ENCODE measurements around the gene AR. TPM values are rescaled to one million over a fixed set of nuclear protein-coding genes. Genes with fewer than 3 reads are reported as not detected.

AR gene
- total RNA-seq, 1 experiment from 2014 or later, result 1.7 TPM

- H3K27ac ChIP-seq, result peak overlapping the region; percentile 50
- no peaks in the 10 kb centered on the region for H3K79me2 ChIP-seq (ENCODE audit: low read depth)
- BruUV-seq (replicated peaks), result no TSS peak
- no peaks in the 10 kb centered on the region for H4K20me1 ChIP-seq (ENCODE audit: insufficient read depth)
- no peak overlapping the region for H3K4me2 ChIP-seq
- H3K4me1 ChIP-seq (replicated peaks; ENCODE audit: insufficient read depth), result peaks cover 9% of the 10 kb centered on the region; the same call in 1 of the 2 replicates
- H3K9me2 ChIP-seq (ENCODE audit: insufficient read depth), result no peaks in the 10 kb centered on the region
- peak in 1 of 2 experiments; percentile 14 for DNase-seq
- ChIA-PET CTCF (no interaction called here), POLR2A (ENCODE audit: unreplicated experiment) (interaction anchor here (0.7 kb wide), 1 partner anchor 702 kb away, joined by 4 read pairs; no protein-coding TSS in a partner anchor)
- intact Hi-C loops (cut with micrococcal nuclease; ENCODE audit: unreplicated experiment), result no loop called here
- H3F3A ChIP-seq (ENCODE audit: insufficient read depth, low read depth), result no peaks in the 10 kb centered on the region
- H2AFZ ChIP-seq, result no peak overlapping the region
- H3K27me3 ChIP-seq (ENCODE audit: insufficient read depth, low read depth), result no peaks in the 10 kb centered on the region
- no peaks in the 10 kb centered on the region for H3K9me3 ChIP-seq (ENCODE audit: insufficient read depth, low read depth)
- H3K36me3 ChIP-seq (ENCODE audit: low read depth), result no peaks in the 10 kb centered on the region
- no peak overlapping the region for H3K4me3 ChIP-seq
- TF ChIP-seq EZH2 (IDR thresholded peaks at IDR 0.05; ENCODE audit: low read depth), result no peak
- TF ChIP-seq CTCF (conservative IDR thresholded peaks at IDR 0.05), result no peak
These were observed 61.3 kb downstream of the AR start for GRCh38 chrX:67604979-67605703.

- Histone ChIP-seq H2AFZ (no peak overlapping the region), H3K9me3 (ENCODE audit: insufficient read depth, low read depth) (no peaks in the 10 kb centered on the region), H3K4me2 (no peak overlapping the region), H3K4me1 (replicated peaks; ENCODE audit: insufficient read depth) (peaks cover 17% of the 10 kb centered on the region), H3K4me3 (no peak overlapping the region), H4K20me1 (ENCODE audit: insufficient read depth) (no peaks in the 10 kb centered on the region), H3K27me3 (ENCODE audit: insufficient read depth, low read depth) (no peaks in the 10 kb centered on the region), H3K9me2 (ENCODE audit: insufficient read depth) (no peaks in the 10 kb centered on the region), H3K27ac (no peak overlapping the region), H3F3A (ENCODE audit: insufficient read depth, low read depth) (no peaks in the 10 kb centered on the region), H3K79me2 (ENCODE audit: low read depth) (no peaks in the 10 kb centered on the region), H3K36me3 (ENCODE audit: low read depth) (no peaks in the 10 kb centered on the region)
- DNase-seq, result no peak
- TF ChIP-seq CTCF (conservative IDR thresholded peaks at IDR 0.05) (no peak), EZH2 (IDR thresholded peaks at IDR 0.05; ENCODE audit: low read depth) (no peak)
- CTCF ChIA-PET, result no interaction called here
- intact Hi-C loops (cut with micrococcal nuclease; ENCODE audit: unreplicated experiment), result no loop called here
- POLR2A ChIA-PET (ENCODE audit: unreplicated experiment), result no interaction called here
- no TSS peak for BruUV-seq (replicated peaks)
These were observed 63.6 kb downstream of the AR start for GRCh38 chrX:67607466-67607865.

GRCh38 chrX:67610282-67610681 is 66.5 kb downstream of the AR start:
- Histone ChIP-seq H3K4me1 (replicated peaks; ENCODE audit: insufficient read depth) (peaks cover 30% of the 10 kb centered on the region), H3K9me2 (ENCODE audit: insufficient read depth) (no peaks in the 10 kb centered on the region), H3K27me3 (ENCODE audit: insufficient read depth, low read depth) (no peaks in the 10 kb centered on the region), H2AFZ (no peak overlapping the region), H3K27ac (no peak overlapping the region), H3K4me3 (no peak overlapping the region), H3F3A (ENCODE audit: insufficient read depth, low read depth) (peaks cover 12% of the 10 kb centered on the region; the same call in 1 of the 2 replicates), H3K4me2 (no peak overlapping the region), H4K20me1 (ENCODE audit: insufficient read depth) (no peaks in the 10 kb centered on the region), H3K79me2 (ENCODE audit: low read depth) (no peaks in the 10 kb centered on the region), H3K9me3 (ENCODE audit: insufficient read depth, low read depth) (peaks cover 7% of the 10 kb centered on the region; the same call in 1 of the 2 replicates), H3K36me3 (ENCODE audit: low read depth) (no peaks in the 10 kb centered on the region)
- CTCF ChIA-PET, result no interaction called here
- intact Hi-C loops (cut with micrococcal nuclease; ENCODE audit: unreplicated experiment), result no loop called here
- no TSS peak for BruUV-seq (replicated peaks)
- TF ChIP-seq CTCF (conservative IDR thresholded peaks at IDR 0.05) (no peak), EZH2 (IDR thresholded peaks at IDR 0.05; ENCODE audit: low read depth) (no peak)
- no peak for DNase-seq
- POLR2A ChIA-PET (ENCODE audit: unreplicated experiment), result no interaction called here
